ENCODE results near the gene POF1B.

- TF ChIP-seq CTCF (IDR thresholded peaks at IDR 0.05; ENCODE audit: low read depth, low read length) (no peak), EZH2phosphoT487 (IDR thresholded peaks at IDR 0.05; ENCODE audit: low read depth) (no peak)
Measured at GRCh38 chrX:85365370-85365995, 14.0 kb downstream of the POF1B start.
